CD8-positive, alpha-beta memory T cell (primary cell): ENCODE results near the gene SPRR2G. TPM values are rescaled to one million over a fixed set of nuclear protein-coding genes. Genes with fewer than 3 reads are reported as not detected.
"Not testable (repeated sequence)": the region's sequence is repeated elsewhere in the genome, so short reads cannot be mapped to it uniquely, and the experiment has no call there.

Source experiments
- CTCF ChIA-PET: fragments of 350-600 bp; sonication (Branson Sonifier 250); formaldehyde crosslinking; loops from one replicate; lab custom pipeline; 2021; ENCODE audit warnings: antibody characterized with exemption; lab: Charles Lee
- POLR2A ChIA-PET: fragments of 350-600 bp; sonication (Branson Sonifier 250); formaldehyde crosslinking; loops from one replicate; lab custom pipeline; 2021; ENCODE audit warnings: antibody characterized with exemption; lab: Charles Lee
- DNase-seq, 5 donors: peaks; one replicate each; pipeline versions ENCODE4 v3.0.0 to v3.0.0-alpha.2; 2020 to 2022; ENCODE audit warnings: mixed read lengths in 1 of 5
- H3K27ac ChIP-seq: one replicate; pipeline ENCODE4 v1.7.0; 2013; ENCODE audit warnings: low read depth, mild to moderate bottlenecking, low read length, moderate library complexity
- H3K27me3 ChIP-seq: 2 replicates; pipeline ENCODE4 v1.7.0; 2013; ENCODE audit warnings: low read length, mild to moderate bottlenecking; ENCODE audit not compliant: insufficient read depth, poor library complexity, severe bottlenecking
- H3K36me3 ChIP-seq: 2 replicates; pipeline ENCODE4 v1.7.0; 2013; ENCODE audit warnings: mild to moderate bottlenecking, low read length, moderate library complexity; ENCODE audit not compliant: insufficient read depth
- H3K4me1 ChIP-seq: 2 replicates; pipeline ENCODE4 v1.7.0; 2013; ENCODE audit warnings: mild to moderate bottlenecking, low read length, moderate library complexity; ENCODE audit not compliant: insufficient read depth
- H3K4me3 ChIP-seq: 2 replicates; pipeline ENCODE4 v1.7.0; 2013; ENCODE audit warnings: mild to moderate bottlenecking, low read length
- H3K9me3 ChIP-seq: 2 replicates; pipeline ENCODE4 v1.7.0; 2013; ENCODE audit warnings: mild to moderate bottlenecking, low read length
- H3K27ac Mint-ChIP-seq, 8 donors: one replicate each; pipeline ENCODE4 v1.8.0; 2020 to 2021; ENCODE audit warnings: mixed read lengths in 8 of 8, mild to moderate bottlenecking in 6 of 8, inconsistent platforms in 3 of 8, moderate library complexity in 3 of 8
- H3K27me3 Mint-ChIP-seq, 2 donors: one replicate each; pipeline ENCODE4 v1.8.0; 2020 to 2021; ENCODE audit warnings: mixed read lengths in 2 of 2, mild to moderate bottlenecking in 1 of 2, moderate library complexity in 1 of 2
- H3K36me3 Mint-ChIP-seq, 3 donors: one replicate each; pipeline ENCODE4 v1.8.0; 2020 to 2021; ENCODE audit warnings: mixed read lengths in 3 of 3, inconsistent platforms in 1 of 3, mild to moderate bottlenecking in 1 of 3
- H3K4me1 Mint-ChIP-seq, 3 donors: one replicate each; pipeline ENCODE4 v1.8.0; 2020 to 2021; ENCODE audit warnings: mixed read lengths in 3 of 3, inconsistent platforms in 1 of 3, mild to moderate bottlenecking in 1 of 3
- H3K4me3 Mint-ChIP-seq, 7 donors: one replicate each; pipeline ENCODE4 v1.8.0; 2020 to 2021; ENCODE audit warnings: mixed read lengths in 7 of 7, mild to moderate bottlenecking in 6 of 7, moderate library complexity in 4 of 7, inconsistent platforms in 2 of 7
- H3K9me3 Mint-ChIP-seq, 5 donors: one replicate each; pipeline ENCODE4 v1.8.0; 2020 to 2022; ENCODE audit warnings: mixed read lengths in 5 of 5, mild to moderate bottlenecking in 3 of 5, moderate library complexity in 2 of 5, inconsistent platforms in 1 of 5
- polyA plus RNA-seq: library from polyadenylated mRNA; unstranded; fragments of 300-500 nt; fragmentation: Illumina TruSeq; gene quantifications from one replicate; pipeline ENCODE4 v1.2.3, GENCODE V29; 2021
- total RNA-seq, 2 experiments: library from RNA; stranded (reverse); gene quantifications; one replicate each; pipeline ENCODE4 v1.2.3, GENCODE V29; 2021

The SPRR2G gene
- total RNA-seq: not detected
- polyA plus RNA-seq: not detected

- Histone ChIP-seq H3K36me3 (no peaks in the 10 kb centered on the region), H3K9me3 (no peaks in the 10 kb centered on the region), H3K27me3 (no peaks in the 10 kb centered on the region), H3K27ac (no peak within 1 kb of the TSS), H3K4me1 (no peaks in the 10 kb centered on the region), H3K4me3 (no peak within 1 kb of the TSS)
- Mint-ChIP-seq H3K36me3 (no peaks in the 10 kb centered on the region), H3K27me3 (peaks cover 16 to 47% of the 10 kb centered on the region in 2 donors), H3K4me1 (no peaks in the 10 kb centered on the region), H3K4me3 (no peak within 1 kb of the TSS), H3K27ac (no peak within 1 kb of the TSS), H3K9me3 (no peaks in the 10 kb centered on the region)
- ChIA-PET POLR2A (no interaction called here), CTCF (no interaction called here)
- no peak for DNase-seq
These were observed at the start of gene SPRR2G for GRCh38 chr1:153150846-153151245. SPRR2G (minus strand) TSS chr1:153150890; CDS start chr1:153150110, 780 bp downstream.

GRCh38 chr1:153195216-153195615 is 44.5 kb upstream of the SPRR2G start:
- ChIA-PET POLR2A (no interaction called here), CTCF (no interaction called here)
- no peak overlapping the region for H3K27ac ChIP-seq
- DNase-seq: no peak
- H3K4me1 ChIP-seq: no peaks in the 10 kb centered on the region
- no peaks in the 10 kb centered on the region for H3K4me1 Mint-ChIP-seq
- H3K4me3 ChIP-seq: no peak overlapping the region
- no peaks in the 10 kb centered on the region for H3K36me3 ChIP-seq
- peaks cover 30 to 75% of the 10 kb centered on the region in 2 donors for H3K27me3 Mint-ChIP-seq
- H3K36me3 Mint-ChIP-seq: no peaks in the 10 kb centered on the region
- no peaks in the 10 kb centered on the region for H3K9me3 Mint-ChIP-seq
- H3K27ac Mint-ChIP-seq: no peak overlapping the region
- no peaks in the 10 kb centered on the region for H3K9me3 ChIP-seq
- no peaks in the 10 kb centered on the region for H3K27me3 ChIP-seq
- no peak overlapping the region for H3K4me3 Mint-ChIP-seq

GRCh38 chr1:153194331-153195050 is 43.8 kb upstream of the SPRR2G start:
- Mint-ChIP-seq H3K4me3 (no peak overlapping the region), H3K27me3 (peaks cover 35 to 76% of the 10 kb centered on the region in 2 donors), H3K27ac (no peak overlapping the region), H3K4me1 (no peaks in the 10 kb centered on the region), H3K36me3 (no peaks in the 10 kb centered on the region), H3K9me3 (no peaks in the 10 kb centered on the region)
- H3K36me3 ChIP-seq: no peaks in the 10 kb centered on the region
- H3K27me3 ChIP-seq: no peaks in the 10 kb centered on the region
- CTCF ChIA-PET: no interaction called here
- no peaks in the 10 kb centered on the region for H3K4me1 ChIP-seq
- POLR2A ChIA-PET: no interaction called here
- no peak overlapping the region for H3K27ac ChIP-seq
- H3K4me3 ChIP-seq: no peak overlapping the region
- no peak for DNase-seq
- H3K9me3 ChIP-seq: no peaks in the 10 kb centered on the region

- no peaks in the 10 kb centered on the region for H3K36me3 Mint-ChIP-seq
- Histone ChIP-seq H3K4me3 (no peak overlapping the region), H3K27me3 (no peaks in the 10 kb centered on the region), H3K27ac (no peak overlapping the region), H3K9me3 (no peaks in the 10 kb centered on the region), H3K36me3 (no peaks in the 10 kb centered on the region), H3K4me1 (no peaks in the 10 kb centered on the region)
- H3K4me3 Mint-ChIP-seq: no peak overlapping the region
- H3K27me3 Mint-ChIP-seq: peaks cover 31 to 64% of the 10 kb centered on the region in 2 donors
- ChIA-PET CTCF (interaction anchor here (1.5 kb wide), 1 partner anchor 10 kb away, joined by 3 read pairs; the partner anchor contains the start of gene LELP1), POLR2A (no interaction called here)
- peaks cover 0 to 2% (median 0%) of the 10 kb centered on the region in 5 donors for H3K9me3 Mint-ChIP-seq
- no peaks in the 10 kb centered on the region for H3K4me1 Mint-ChIP-seq
- no peak overlapping the region for H3K27ac Mint-ChIP-seq
- DNase-seq: no peak
These were observed 42.0 kb upstream of the SPRR2G start for GRCh38 chr1:153192697-153193096.

GRCh38 chr1:153190373-153190772 is 39.7 kb upstream of the SPRR2G start:
- Histone ChIP-seq H3K9me3 (no peaks in the 10 kb centered on the region), H3K4me3 (no peak overlapping the region), H3K36me3 (no peaks in the 10 kb centered on the region), H3K4me1 (no peaks in the 10 kb centered on the region), H3K27ac (no peak overlapping the region), H3K27me3 (no peaks in the 10 kb centered on the region)
- H3K4me3 Mint-ChIP-seq: no peak overlapping the region
- H3K9me3 Mint-ChIP-seq: peaks cover 7 to 18% (median 13%) of the 10 kb centered on the region in 5 donors
- no peak overlapping the region for H3K27ac Mint-ChIP-seq
- ChIA-PET POLR2A (no interaction called here), CTCF (no interaction called here)
- no peaks in the 10 kb centered on the region for H3K36me3 Mint-ChIP-seq
- no peak for DNase-seq
- H3K4me1 Mint-ChIP-seq: no peaks in the 10 kb centered on the region
- H3K27me3 Mint-ChIP-seq: peaks cover 32 to 74% of the 10 kb centered on the region in 2 donors

- POLR2A ChIA-PET, H3K4me1 Mint-ChIP-seq, H3K27ac ChIP-seq, H3K36me3 Mint-ChIP-seq, H3K9me3 ChIP-seq, DNase-seq, H3K27me3 ChIP-seq, H3K4me3 ChIP-seq, H3K4me3 Mint-ChIP-seq, H3K4me1 ChIP-seq, CTCF ChIA-PET, H3K36me3 ChIP-seq, H3K27ac Mint-ChIP-seq: not testable (repeated sequence)
- Mint-ChIP-seq H3K9me3 (peaks cover 8 to 27% (median 17%) of the 10 kb centered on the region in 5 donors), H3K27me3 (peaks cover 27 to 67% of the 10 kb centered on the region in 2 donors)
These were observed 37.6 kb upstream of the SPRR2G start for GRCh38 chr1:153188301-153188700.

GRCh38 chr1:153180556-153180955 is 29.9 kb upstream of the SPRR2G start:
- Histone ChIP-seq H3K27ac (no peak overlapping the region), H3K27me3 (no peaks in the 10 kb centered on the region), H3K36me3 (no peaks in the 10 kb centered on the region), H3K4me1 (no peaks in the 10 kb centered on the region), H3K4me3 (no peak overlapping the region), H3K9me3 (no peaks in the 10 kb centered on the region)
- Mint-ChIP-seq H3K4me3 (no peak overlapping the region), H3K27me3 (peaks cover 6 to 27% of the 10 kb centered on the region in 2 donors), H3K9me3 (peaks cover 3 to 14% (median 5%) of the 10 kb centered on the region in 5 donors), H3K36me3 (no peaks in the 10 kb centered on the region), H3K4me1 (no peaks in the 10 kb centered on the region), H3K27ac (no peak overlapping the region)
- ChIA-PET CTCF (no interaction called here), POLR2A (no interaction called here)
- no peak for DNase-seq

GRCh38 chr1:153178922-153179321 is 28.2 kb upstream of the SPRR2G start:
- no peaks in the 10 kb centered on the region for H3K36me3 Mint-ChIP-seq
- H3K4me1 Mint-ChIP-seq: no peaks in the 10 kb centered on the region
- POLR2A ChIA-PET: no interaction called here

More at GRCh38 chr1:153178922-153179321, 28.2 kb upstream of the SPRR2G start:
- peaks cover 6 to 15% of the 10 kb centered on the region in 2 donors for H3K27me3 Mint-ChIP-seq
- Histone ChIP-seq H3K4me1 (no peaks in the 10 kb centered on the region), H3K36me3 (no peaks in the 10 kb centered on the region), H3K4me3 (no peak overlapping the region), H3K27ac (no peak overlapping the region), H3K27me3 (no peaks in the 10 kb centered on the region), H3K9me3 (no peaks in the 10 kb centered on the region)
- CTCF ChIA-PET: no interaction called here
- no peak overlapping the region for H3K27ac Mint-ChIP-seq
- H3K9me3 Mint-ChIP-seq: peaks cover 0 to 3% (median 1%) of the 10 kb centered on the region in 5 donors
- no peak for DNase-seq
- H3K4me3 Mint-ChIP-seq: no peak overlapping the region
